NT2/D1 (cell line): Measurements from ENCODE around the gene SLC30A9.

ENCODE experiments used
- SUZ12 ChIP-seq: IDR thresholded peaks from 2 replicates; pipeline ENCODE4 v1.6.1; 2011; ENCODE audit not compliant: insufficient read length, insufficient read depth; ENCODE audit errors: extremely low read depth
- ZNF274 ChIP-seq: IDR thresholded peaks from 2 replicates; pipeline ENCODE4 v1.6.1; 2011; ENCODE audit warnings: mild to moderate bottlenecking, low read depth, low read length

GRCh38 chr4:42080306-42080705, 90.0 kb downstream of the SLC30A9 start:
- TF ChIP-seq SUZ12, result no peak
- TF ChIP-seq ZNF274, result no peak
